SK-N-SH treated with all-trans-retinoic acid at 6 μM for 48 hours (cell line): ENCODE data around the gene KRT14.
"Not testable (repeated sequence)": the region's sequence is repeated elsewhere in the genome, so short reads cannot be mapped to it uniquely, and the experiment has no call there.

ENCODE experiments used
- ATAC-seq: fragments of 200-7000 bp; cut with Tn5 transposase; 3 replicates; pipeline ENCODE4 v1.9.1; 2020; ENCODE audit warnings: mild to moderate bottlenecking, moderate library complexity
- ARNTL ChIP-seq: fragments of 450-650 bp; formaldehyde crosslinking; IDR thresholded peaks from 2 replicates; pipeline ENCODE4 v1.5.0; 2020; ENCODE audit warnings: low read depth, mild to moderate bottlenecking, moderate library complexity, borderline replicate concordance
- BACH2 ChIP-seq: fragments of 250-450 bp; sonication (Bioruptor Pico); IDR thresholded peaks from 2 replicates; pipeline ENCODE4 v1.9.0; 2021; ENCODE audit warnings: mild to moderate bottlenecking, borderline replicate concordance
- CREB5 ChIP-seq: fragments of 250-450 bp; sonication (Bioruptor Pico); IDR thresholded peaks from 2 replicates; pipeline ENCODE4 v1.5.1; 2020; ENCODE audit warnings: low read depth, mild to moderate bottlenecking, moderate library complexity
- CSDC2 ChIP-seq: fragments of 250-450 bp; sonication (Bioruptor Pico); IDR thresholded peaks from 2 replicates; pipeline ENCODE4 v1.5.0; 2020; ENCODE audit warnings: mild to moderate bottlenecking, moderate library complexity
- CSRNP3 ChIP-seq: fragments of 250-450 bp; sonication (Bioruptor Pico); IDR thresholded peaks from 2 replicates; pipeline ENCODE4 v1.5.1; 2021; ENCODE audit warnings: mild to moderate bottlenecking, moderate library complexity
- ESRRG ChIP-seq: fragments of 250-450 bp; sonication (Bioruptor Pico); IDR thresholded peaks from 2 replicates; pipeline ENCODE4 v1.6.1; 2021; ENCODE audit warnings: mild to moderate bottlenecking
- ISL1 ChIP-seq: fragments of 250-450 bp; sonication (Bioruptor Pico); IDR thresholded peaks from 2 replicates; pipeline ENCODE4 v2.1.2; 2022; ENCODE audit warnings: mild to moderate bottlenecking, moderate library complexity
- OSR1 ChIP-seq: fragments of 250-450 bp; sonication (Bioruptor Pico); IDR thresholded peaks from 2 replicates; pipeline ENCODE4 v1.8.0; 2022; ENCODE audit warnings: moderate library complexity, mild to moderate bottlenecking, inconsistent platforms
- PATZ1 ChIP-seq: fragments of 250-450 bp; sonication (Bioruptor Pico); IDR thresholded peaks from 2 replicates; pipeline ENCODE4 v1.8.0; 2020; ENCODE audit warnings: mild to moderate bottlenecking, moderate library complexity, borderline replicate concordance
- PPARA ChIP-seq: fragments of 250-450 bp; sonication (Bioruptor Pico); IDR thresholded peaks from 2 replicates; pipeline ENCODE4 v1.5.0; 2020; ENCODE audit warnings: mild to moderate bottlenecking, borderline replicate concordance
- RARB ChIP-seq: fragments of 250-450 bp; sonication (Bioruptor Pico); IDR thresholded peaks from 2 replicates; pipeline ENCODE4 v1.8.0; 2021; ENCODE audit warnings: mild to moderate bottlenecking, moderate library complexity
- SNAI2 ChIP-seq: fragments of 250-450 bp; sonication (Bioruptor Pico); IDR thresholded peaks from 2 replicates; pipeline ENCODE4 v1.5.0; 2020; ENCODE audit warnings: mild to moderate bottlenecking, moderate library complexity
- TCF4 ChIP-seq: fragments of 250-450 bp; sonication (Bioruptor Pico); IDR thresholded peaks from 2 replicates; pipeline ENCODE4 v1.8.0; 2021; ENCODE audit warnings: mild to moderate bottlenecking, moderate library complexity, borderline replicate concordance
- TSHZ2 ChIP-seq: fragments of 250-450 bp; sonication (Bioruptor Pico); IDR thresholded peaks from 2 replicates; pipeline ENCODE4 v1.5.0; 2020; ENCODE audit warnings: mild to moderate bottlenecking, moderate library complexity
- ZNF565 ChIP-seq: fragments of 450-650 bp; formaldehyde crosslinking; conservative IDR thresholded peaks from 2 replicates; pipeline ENCODE4 v1.5.0; 2020; ENCODE audit warnings: low read depth, mild to moderate bottlenecking, moderate library complexity
- ZNF70 ChIP-seq: fragments of 450-650 bp; formaldehyde crosslinking; IDR thresholded peaks from 2 replicates; pipeline ENCODE4 v1.5.0; 2020; ENCODE audit warnings: mild to moderate bottlenecking, moderate library complexity
- ZNF8 ChIP-seq: fragments of 450-650 bp; formaldehyde crosslinking; IDR thresholded peaks from 2 replicates; pipeline ENCODE4 v1.5.0; 2020; ENCODE audit warnings: mild to moderate bottlenecking, moderate library complexity

The KRT14 gene

GRCh38 chr17:41545829-41546410 lies 40.8 kb downstream of the KRT14 start (continued):
- TF ChIP-seq CSRNP3 (CRISPR knock-in tag) (no peak), ZNF70 (CRISPR knock-in tag) (no peak), CSDC2 (CRISPR knock-in tag) (no peak), ZNF8 (CRISPR knock-in tag) (no peak), ESRRG (CRISPR knock-in tag) (no peak), TSHZ2 (no peak), BACH2 (CRISPR knock-in tag) (no peak)
- TF ChIP-seq, all 23 proteins: peak for 0

- no peak for ATAC-seq
- no peak for TF ChIP-seq PATZ1 (CRISPR knock-in tag)
- TF ChIP-seq CREB5 (CRISPR knock-in tag), result no peak
- TF ChIP-seq ISL1 (CRISPR knock-in tag), result no peak
- no peak for TF ChIP-seq TCF4 (CRISPR knock-in tag)
- no peak for TF ChIP-seq ZNF565
- no peak for TF ChIP-seq RARB (CRISPR knock-in tag)
Observed at GRCh38 chr17:41544935-41545334, 41.8 kb downstream of the KRT14 start.

GRCh38 chr17:41544491-41544892 lies 42.2 kb downstream of the KRT14 start:
- TF ChIP-seq PPARA (CRISPR knock-in tag), result no peak
- no peak for TF ChIP-seq ZNF565
- no peak for TF ChIP-seq ZNF70 (CRISPR knock-in tag)
- TF ChIP-seq PATZ1 (CRISPR knock-in tag), result no peak
- peak; percentile 29; the same call in 1 of the 2 replicates for TF ChIP-seq TCF4 (CRISPR knock-in tag)
- TF ChIP-seq ARNTL (CRISPR knock-in tag), result no peak
- TF ChIP-seq TSHZ2, result no peak
- no peak for TF ChIP-seq ESRRG (CRISPR knock-in tag)
- TF ChIP-seq CSDC2 (CRISPR knock-in tag), result no peak
- no peak for TF ChIP-seq CREB5 (CRISPR knock-in tag)
- peak; percentile 64; the same call in 1 of the 2 replicates for TF ChIP-seq SNAI2
- TF ChIP-seq OSR1 (CRISPR knock-in tag), result no peak
- TF ChIP-seq ISL1 (CRISPR knock-in tag), result no peak
- no peak for ATAC-seq

GRCh38 chr17:41542786-41543185 lies 43.9 kb downstream of the KRT14 start:
- ATAC-seq, result not testable (repeated sequence)
